Left ventricle myocardium inferior (tissue), 1 donor: ENCODE data around the gene STOX1. TPM values are rescaled to one million over a fixed set of nuclear protein-coding genes. Genes with fewer than 3 reads are reported as not detected.

Source experiments
- DNase-seq: peaks from one replicate; pipeline ENCODE4 v3.0.0-alpha.2; 2020
- H3K27ac ChIP-seq: fragments of 200-600 bp; replicated peaks from 2 replicates; pipeline ENCODE4 v1.8.0; 2021
- H3K27me3 ChIP-seq: fragments of 200-600 bp; 2 replicates; pipeline ENCODE4 v1.8.0; 2021; ENCODE audit warnings: low read depth
- H3K36me3 ChIP-seq: fragments of 200-600 bp; 2 replicates; pipeline ENCODE4 v1.8.0; 2021
- H3K4me1 ChIP-seq: fragments of 200-600 bp; 2 replicates; pipeline ENCODE4 v1.8.0; 2021
- H3K4me3 ChIP-seq: fragments of 200-600 bp; 2 replicates; pipeline ENCODE4 v1.8.0; 2021; ENCODE audit warnings: mild to moderate bottlenecking, moderate library complexity
- H3K9me3 ChIP-seq: fragments of 200-600 bp; replicated peaks from 2 replicates; pipeline ENCODE4 v1.8.0; 2021
- CTCF ChIP-seq: fragments of 200-600 bp; IDR thresholded peaks from 2 replicates; pipeline ENCODE4 v1.8.0; 2021; ENCODE audit warnings: antibody characterized with exemption, mild to moderate bottlenecking, borderline replicate concordance
- intact Hi-C: fragments of 100-400 bp; cut with micrococcal nuclease; formaldehyde crosslinking; loops from one replicate; pipeline ENCODE4 v1.11.0; 2022
- long read RNA-seq: library from polyadenylated mRNA; unstranded; transcript quantifications from one replicate; pipeline ENCODE4 v2.0.0, GENCODE V29; 2021
- total RNA-seq: library from RNA; stranded (reverse); fragmentation: NEBNext Ultra II Directional; extraction: Animal tissue kit (Norgen Biotek cat#: 25700); gene quantifications from one replicate; pipeline ENCODE4 v1.2.1, GENCODE V29; 2021
- donor health status: DM: no; HTN: yes; CAD: no; lungs with severe emphysema.

The STOX1 gene
- total RNA-seq = 0.33 TPM
- long read RNA-seq, partial matches to known transcripts = 0 of 2 reads
- long read RNA-seq, other reads (novel, unspliced or antisense) = 0 of 2 reads

- H3K27me3 ChIP-seq = peaks cover 51% of the 10 kb centered on the region
- peaks cover 11% of the 10 kb centered on the region for H3K4me1 ChIP-seq
- intact Hi-C loops = no loop called here
- H3K36me3 ChIP-seq = no peaks in the 10 kb centered on the region
- peak; percentile 47 for DNase-seq
- TF ChIP-seq CTCF = no peak
- peak within 1 kb of the TSS; percentile 72 for H3K4me3 ChIP-seq
- H3K27ac ChIP-seq = peak within 1 kb of the TSS; percentile 25
- H3K9me3 ChIP-seq = no peaks in the 10 kb centered on the region
Observed at GRCh38 chr10:68826764-68827591, at the start of gene STOX1. Gene STOX1 (plus strand): TSS chr10:68827531. CDS start chr10:68827624, 93 bp downstream.

GRCh38 chr10:68781613-68782574 is 45.4 kb upstream of the STOX1 start:
- H3K4me1 ChIP-seq = no peaks in the 10 kb centered on the region
- intact Hi-C loops = no loop called here
- H3K27ac ChIP-seq = no peak overlapping the region
- H3K9me3 ChIP-seq = no peaks in the 10 kb centered on the region
- H3K27me3 ChIP-seq = no peaks in the 10 kb centered on the region
- no peak overlapping the region for H3K4me3 ChIP-seq
- no peak for TF ChIP-seq CTCF
- DNase-seq = no peak
- peaks cover 94% of the 10 kb centered on the region for H3K36me3 ChIP-seq

GRCh38 chr10:68784476-68784875 is 42.9 kb upstream of the STOX1 start:
- TF ChIP-seq CTCF = no peak
- intact Hi-C loops = no loop called here

GRCh38 chr10:68787813-68788212 is 39.5 kb upstream of the STOX1 start:
- H3K36me3 ChIP-seq = peaks cover 96% of the 10 kb centered on the region
- DNase-seq = no peak
- no peak overlapping the region for H3K4me3 ChIP-seq
- no peak for TF ChIP-seq CTCF
- no peaks in the 10 kb centered on the region for H3K4me1 ChIP-seq
- intact Hi-C loops = no loop called here
- no peak overlapping the region for H3K27ac ChIP-seq
- H3K9me3 ChIP-seq = no peaks in the 10 kb centered on the region
- H3K27me3 ChIP-seq = no peaks in the 10 kb centered on the region

More at GRCh38 chr10:68784476-68784875, 42.9 kb upstream of the STOX1 start:
- Histone ChIP-seq H3K9me3 (no peaks in the 10 kb centered on the region), H3K36me3 (peaks cover 94% of the 10 kb centered on the region), H3K4me1 (no peaks in the 10 kb centered on the region), H3K4me3 (no peak overlapping the region), H3K27ac (no peak overlapping the region), H3K27me3 (no peaks in the 10 kb centered on the region)
- DNase-seq = no peak

GRCh38 chr10:68790476-68790875 is 36.9 kb upstream of the STOX1 start:
- peaks cover 97% of the 10 kb centered on the region for H3K36me3 ChIP-seq
- TF ChIP-seq CTCF = no peak
- no peaks in the 10 kb centered on the region for H3K4me1 ChIP-seq
- intact Hi-C loops = loop anchor here (10.0 kb wide), 1 partner anchor 104 kb away; no protein-coding TSS in a partner anchor
- no peak overlapping the region for H3K27ac ChIP-seq
- no peak for DNase-seq
- H3K4me3 ChIP-seq = no peak overlapping the region
- no peaks in the 10 kb centered on the region for H3K27me3 ChIP-seq
- no peaks in the 10 kb centered on the region for H3K9me3 ChIP-seq
